ENCODE measurements around the gene CCDC90B.
A peak's percentile ranks its signal among the peaks of the same experiment; 100 is the strongest.

CCDC90B gene

DNA sequence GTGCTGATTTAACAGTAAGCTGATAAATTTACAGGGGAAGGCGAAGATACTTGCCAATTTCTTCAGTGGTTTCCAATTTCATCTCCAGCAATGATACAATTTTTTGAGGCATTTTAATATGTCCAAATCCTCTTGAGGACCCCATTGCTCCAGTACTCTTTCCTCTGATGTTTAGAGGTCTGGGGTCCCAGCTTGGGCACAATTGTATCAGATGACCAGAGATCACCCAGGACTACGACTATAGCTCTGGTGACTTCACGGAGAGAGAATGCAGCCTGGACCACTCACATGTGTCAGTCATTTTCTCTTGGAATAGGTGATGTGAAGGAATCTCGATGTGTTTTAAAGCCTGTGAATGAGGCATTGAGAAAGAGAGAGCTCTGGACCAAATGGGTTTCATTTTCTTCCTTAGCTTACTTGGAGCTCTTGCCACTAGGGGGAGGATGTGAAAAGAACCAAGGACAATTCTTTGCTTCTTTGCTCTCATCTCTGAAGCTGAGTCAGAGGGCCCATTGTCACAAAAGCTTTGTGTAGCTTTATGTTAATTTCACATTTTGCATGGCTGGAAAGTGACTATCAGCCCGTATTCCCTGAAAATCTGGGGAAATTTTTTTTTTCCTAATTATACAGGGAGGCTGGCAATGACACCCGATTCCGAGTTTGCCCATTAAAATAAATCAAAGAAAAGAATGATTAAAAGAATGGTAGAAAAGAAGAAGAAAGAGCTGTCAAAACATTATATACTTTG lies 6.7 kb upstream of the CCDC90B start:
- H3K4me3 ChIP-seq (IDR thresholded peaks at IDR 0.05; ENCODE audit: insufficient read depth, low read depth, low read length), result no peak overlapping the region
- peak overlapping the region; percentile 59 for H3K4me2 ChIP-seq

DNA sequence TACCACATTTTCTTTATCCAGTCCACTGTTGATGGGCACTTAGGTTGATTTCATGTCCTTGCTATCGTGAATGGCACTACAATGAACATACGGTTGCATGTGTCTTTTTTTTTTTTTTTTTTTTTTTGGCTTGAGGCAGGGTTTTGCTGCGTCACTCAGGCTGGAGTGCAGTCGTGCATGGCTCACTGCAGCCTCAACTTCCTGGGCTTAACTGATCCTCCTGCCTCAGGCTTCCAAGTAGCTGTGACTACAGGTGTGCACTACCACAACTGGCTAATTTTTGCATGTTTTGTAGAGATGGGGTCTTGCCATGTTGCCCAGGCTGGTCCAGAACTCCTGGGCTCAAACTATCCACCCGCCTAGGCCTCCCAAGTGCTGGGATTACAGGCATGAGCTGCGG lies 1.5 kb upstream of the CCDC90B start:
- Histone ChIP-seq H3K4me2 (no peak overlapping the region), H3K4me1 (ENCODE audit: low read depth, poor library complexity, severe bottlenecking) (peaks cover 36% of the 10 kb centered on the region), H3K27ac (no peak overlapping the region), H3K4me3 (IDR thresholded peaks at IDR 0.05; ENCODE audit: insufficient read depth, low read depth, low read length) (no peak overlapping the region), H3K9ac (no peak overlapping the region), H3K36me3 (ENCODE audit: insufficient read depth) (no peaks in the 10 kb centered on the region), H3K79me2 (ENCODE audit: insufficient read depth, low read depth) (peaks cover 18% of the 10 kb centered on the region), H4K20me1 (ENCODE audit: insufficient read depth) (no peaks in the 10 kb centered on the region), H3K27me3 (ENCODE audit: insufficient read depth, low read depth) (no peaks in the 10 kb centered on the region), H2AFZ (ENCODE audit: low read depth) (no peak overlapping the region)
- TF ChIP-seq, protein P1, sequence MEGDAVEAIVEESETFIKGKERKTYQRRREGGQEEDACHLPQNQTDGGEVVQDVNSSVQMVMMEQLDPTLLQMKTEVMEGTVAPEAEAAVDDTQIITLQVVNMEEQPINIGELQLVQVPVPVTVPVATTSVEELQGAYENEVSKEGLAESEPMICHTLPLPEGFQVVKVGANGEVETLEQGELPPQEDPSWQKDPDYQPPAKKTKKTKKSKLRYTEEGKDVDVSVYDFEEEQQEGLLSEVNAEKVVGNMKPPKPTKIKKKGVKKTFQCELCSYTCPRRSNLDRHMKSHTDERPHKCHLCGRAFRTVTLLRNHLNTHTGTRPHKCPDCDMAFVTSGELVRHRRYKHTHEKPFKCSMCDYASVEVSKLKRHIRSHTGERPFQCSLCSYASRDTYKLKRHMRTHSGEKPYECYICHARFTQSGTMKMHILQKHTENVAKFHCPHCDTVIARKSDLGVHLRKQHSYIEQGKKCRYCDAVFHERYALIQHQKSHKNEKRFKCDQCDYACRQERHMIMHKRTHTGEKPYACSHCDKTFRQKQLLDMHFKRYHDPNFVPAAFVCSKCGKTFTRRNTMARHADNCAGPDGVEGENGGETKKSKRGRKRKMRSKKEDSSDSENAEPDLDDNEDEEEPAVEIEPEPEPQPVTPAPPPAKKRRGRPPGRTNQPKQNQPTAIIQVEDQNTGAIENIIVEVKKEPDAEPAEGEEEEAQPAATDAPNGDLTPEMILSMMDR (conservative IDR thresholded peaks at IDR 0.05; ENCODE audit: low read depth, low read length), result no peak

More for the DNA sequence above, 6.7 kb upstream of the CCDC90B start:
- Histone ChIP-seq H4K20me1 (ENCODE audit: insufficient read depth) (no peaks in the 10 kb centered on the region), H3K79me2 (ENCODE audit: insufficient read depth, low read depth) (no peaks in the 10 kb centered on the region), H3K9ac (no peak overlapping the region), H2AFZ (ENCODE audit: low read depth) (peak overlapping the region; percentile 70; the same call in 1 of the 2 replicates), H3K4me1 (ENCODE audit: low read depth, poor library complexity, severe bottlenecking) (peaks cover 23% of the 10 kb centered on the region), H3K36me3 (ENCODE audit: insufficient read depth) (no peaks in the 10 kb centered on the region), H3K27me3 (ENCODE audit: insufficient read depth, low read depth) (no peaks in the 10 kb centered on the region), H3K27ac (no peak overlapping the region)
- TF ChIP-seq, protein P1 (conservative IDR thresholded peaks at IDR 0.05; ENCODE audit: low read depth, low read length), result peak; percentile 90

DNA sequence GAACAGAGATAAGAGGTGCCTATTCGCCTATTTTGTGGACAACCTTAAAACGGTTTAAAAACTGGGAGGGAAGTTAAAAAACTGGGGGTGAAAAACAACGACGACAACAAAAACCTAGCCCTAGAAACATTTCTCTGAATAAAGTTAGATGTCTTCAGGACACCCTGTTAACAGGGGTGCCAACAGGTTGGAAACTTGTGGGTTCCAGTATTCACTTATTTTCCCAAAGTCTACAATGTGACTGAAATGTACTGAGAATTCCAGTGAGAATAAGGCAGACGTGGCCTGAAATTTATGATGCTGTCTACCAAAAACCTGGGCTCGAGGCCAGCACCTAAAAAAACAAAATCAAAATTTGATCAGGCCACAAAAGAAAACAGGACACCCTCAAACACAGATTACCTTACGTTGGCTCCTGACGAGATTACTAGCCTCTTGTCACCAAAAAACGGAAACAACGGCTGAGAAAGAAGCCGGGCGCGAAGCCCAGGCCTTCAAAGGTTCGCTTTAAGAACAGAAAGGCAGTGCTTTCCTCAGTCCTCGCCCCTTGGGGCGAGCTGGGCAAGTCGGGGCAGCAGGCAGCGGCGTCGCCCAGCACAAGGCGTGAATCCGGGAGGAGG lies 906 bp downstream of the CCDC90B start:
- peak overlapping the region; percentile 82 for H3K27ac ChIP-seq
- no peaks in the 10 kb centered on the region for H3K27me3 ChIP-seq (ENCODE audit: insufficient read depth, low read depth)
- peaks cover 18% of the 10 kb centered on the region for H3K79me2 ChIP-seq (ENCODE audit: insufficient read depth, low read depth)

DNA sequence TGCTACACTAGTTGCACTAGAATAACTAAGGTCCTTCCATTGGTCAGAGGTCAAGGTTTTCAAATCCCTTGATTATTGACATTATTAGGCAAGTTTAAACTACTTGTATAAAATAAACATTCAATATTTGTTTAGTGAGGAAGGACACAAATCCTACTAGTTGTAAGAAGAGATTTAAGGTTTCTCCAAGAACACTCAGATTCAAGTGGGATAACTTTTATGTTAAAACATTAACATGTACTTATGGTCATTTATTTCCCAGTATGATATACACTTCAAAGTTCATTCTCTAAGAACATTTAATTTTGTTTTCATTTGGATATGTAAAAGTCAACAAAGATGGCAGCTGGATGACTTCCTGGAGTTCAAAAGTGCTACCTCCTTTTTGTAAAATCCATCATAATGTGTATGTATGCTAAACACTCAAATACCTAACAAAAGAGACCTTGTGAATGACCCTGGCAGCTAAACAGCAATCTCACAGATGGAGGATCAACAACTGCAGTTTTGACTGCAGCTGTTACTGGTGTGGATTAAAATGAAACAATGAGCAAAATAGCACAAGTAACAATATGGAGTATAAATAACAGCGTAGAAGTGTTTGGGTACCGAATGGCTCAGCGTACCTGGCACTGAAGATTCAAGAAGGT lies 1.5 kb downstream of the CCDC90B start:
- H3K4me3 ChIP-seq (IDR thresholded peaks at IDR 0.05; ENCODE audit: insufficient read depth, low read depth, low read length), result no peak overlapping the region
- no peaks in the 10 kb centered on the region for H3K27me3 ChIP-seq (ENCODE audit: insufficient read depth, low read depth)
- H3K9ac ChIP-seq, result peak overlapping the region; percentile 91; the same call in 1 of the 2 replicates
- TF ChIP-seq, protein P1 (conservative IDR thresholded peaks at IDR 0.05; ENCODE audit: low read depth, low read length), result no peak
- peak overlapping the region; percentile 85 for H3K4me2 ChIP-seq
- H3K36me3 ChIP-seq (ENCODE audit: insufficient read depth), result no peaks in the 10 kb centered on the region
- H3K4me1 ChIP-seq (ENCODE audit: low read depth, poor library complexity, severe bottlenecking), result peaks cover 24% of the 10 kb centered on the region
- peak overlapping the region; percentile 81 for H2AFZ ChIP-seq (ENCODE audit: low read depth)
- H3K27ac ChIP-seq, result peak overlapping the region; percentile 82; the same call in 1 of the 2 replicates
- H4K20me1 ChIP-seq (ENCODE audit: insufficient read depth), result no peaks in the 10 kb centered on the region
- peaks cover 18% of the 10 kb centered on the region for H3K79me2 ChIP-seq (ENCODE audit: insufficient read depth, low read depth)

More for the DNA sequence above, 906 bp downstream of the CCDC90B start:
- H3K4me2 ChIP-seq, result peak overlapping the region; percentile 85
- H3K4me1 ChIP-seq (ENCODE audit: low read depth, poor library complexity, severe bottlenecking), result peaks cover 31% of the 10 kb centered on the region
- H2AFZ ChIP-seq (ENCODE audit: low read depth), result peak overlapping the region; percentile 81
- H3K9ac ChIP-seq, result peak overlapping the region; percentile 91
- no peaks in the 10 kb centered on the region for H3K36me3 ChIP-seq (ENCODE audit: insufficient read depth)
- no peaks in the 10 kb centered on the region for H4K20me1 ChIP-seq (ENCODE audit: insufficient read depth)
- TF ChIP-seq, protein P1 (conservative IDR thresholded peaks at IDR 0.05; ENCODE audit: low read depth, low read length), result no peak
- H3K4me3 ChIP-seq (IDR thresholded peaks at IDR 0.05; ENCODE audit: insufficient read depth, low read depth, low read length), result no peak overlapping the region
